Neural progenitor cell (in vitro differentiated cells): ENCODE results near the gene CENPP. TPM values are rescaled to one million over a fixed set of nuclear protein-coding genes. Genes with fewer than 3 reads are reported as not detected.

Source experiments
- DNase-seq: peaks from one replicate; pipeline ENCODE4 v3.0.0-alpha.2; 2016; ENCODE audit warnings: low spot score
- H2AFZ ChIP-seq: fragments of 200-600 bp; sonication (generic); replicated peaks from 2 replicates; pipeline ENCODE4 v1.6.1; 2016; ENCODE audit warnings: antibody characterized with exemption
- H3F3A ChIP-seq: fragments of 200-600 bp; sonication (generic); 2 replicates; pipeline ENCODE4 v1.6.1; 2016; ENCODE audit warnings: antibody characterized with exemption, low read depth
- H3K27ac ChIP-seq: fragments of 200-600 bp; sonication (generic); 2 replicates; pipeline ENCODE4 v1.5.1; 2016; ENCODE audit warnings: mild to moderate bottlenecking
- H3K27me3 ChIP-seq: fragments of 200-600 bp; sonication (generic); 2 replicates; pipeline ENCODE4 v1.6.1; 2016; ENCODE audit warnings: mild to moderate bottlenecking, moderate library complexity
- H3K36me3 ChIP-seq: fragments of 200-600 bp; sonication (generic); 2 replicates; pipeline ENCODE4 v1.5.1; 2016
- H3K4me1 ChIP-seq: fragments of 200-600 bp; sonication (generic); 2 replicates; pipeline ENCODE4 v1.6.1; 2016; ENCODE audit warnings: mixed run types
- H3K4me2 ChIP-seq: fragments of 200-600 bp; sonication (generic); 2 replicates; pipeline ENCODE4 v1.6.1; 2016
- H3K4me3 ChIP-seq: fragments of 200-600 bp; sonication (generic); 2 replicates; pipeline ENCODE4 v1.5.1; 2016
- H3K79me2 ChIP-seq: fragments of 200-600 bp; sonication (generic); 2 replicates; pipeline ENCODE4 v1.6.1; 2016; ENCODE audit warnings: low read depth
- H3K9ac ChIP-seq: fragments of 200-600 bp; sonication (generic); 2 replicates; pipeline ENCODE4 v1.6.1; 2016
- H3K9me3 ChIP-seq: fragments of 200-600 bp; sonication (generic); 2 replicates; pipeline ENCODE4 v1.5.1; 2016; ENCODE audit warnings: low read depth
- H4K20me1 ChIP-seq: fragments of 200-600 bp; sonication (generic); 2 replicates; pipeline ENCODE4 v1.6.1; 2016; ENCODE audit warnings: low read depth
- H3K27ac Mint-ChIP-seq: 3 replicates; pipeline ENCODE4 v1.8.0; 2021; ENCODE audit warnings: mixed read lengths
- H3K27me3 Mint-ChIP-seq: 2 replicates; pipeline ENCODE4 v1.8.0; 2022; ENCODE audit warnings: low read depth, mild to moderate bottlenecking, inconsistent platforms, moderate library complexity, mixed read lengths; ENCODE audit not compliant: insufficient read depth
- H3K36me3 Mint-ChIP-seq: 3 replicates; pipeline ENCODE4 v1.8.0; 2021; ENCODE audit warnings: mixed read lengths
- H3K4me1 Mint-ChIP-seq: 3 replicates; pipeline ENCODE4 v1.8.0; 2021; ENCODE audit warnings: mixed read lengths
- H3K4me3 Mint-ChIP-seq: 3 replicates; pipeline ENCODE4 v1.8.0; 2021; ENCODE audit warnings: mild to moderate bottlenecking, moderate library complexity, mixed read lengths
- H3K9me3 Mint-ChIP-seq: 3 replicates; pipeline ENCODE4 v1.8.0; 2020; ENCODE audit warnings: mixed read lengths
- EZH2 ChIP-seq: fragments of 200-600 bp; sonication (generic); IDR thresholded peaks from 2 replicates; pipeline ENCODE4 v1.6.1; 2017; ENCODE audit warnings: antibody characterized with exemption, mild to moderate bottlenecking, moderate library complexity
- EZH2phosphoT487 ChIP-seq: fragments of 200-600 bp; sonication (generic); IDR thresholded peaks from 2 replicates; pipeline ENCODE4 v1.6.1; 2017; ENCODE audit warnings: antibody characterized with exemption
- total RNA-seq: library from RNA; depleted of rRNA; stranded (reverse); fragments of >200 nt; gene quantifications from 2 replicates; pipeline ENCODE4 v1.2.3, GENCODE V29; 2015; ENCODE audit warnings: low replicate concordance
- TF ChIP-seq, protein P1 (sequence below): fragments of 200-600 bp; sonication (generic); IDR thresholded peaks from 2 replicates; pipeline ENCODE4 v1.5.1; 2017; ENCODE audit warnings: antibody characterized with exemption, mild to moderate bottlenecking

Gene CENPP
- total RNA-seq, 1 donor from 2014 or later: 10.7 TPM

- Mint-ChIP-seq H3K27me3 (no peaks in the 10 kb centered on the region), H3K27ac (no peak overlapping the region)
Measured at GRCh38 chr9:92393686-92394085, 67.9 kb downstream of the CENPP start.

DNA sequence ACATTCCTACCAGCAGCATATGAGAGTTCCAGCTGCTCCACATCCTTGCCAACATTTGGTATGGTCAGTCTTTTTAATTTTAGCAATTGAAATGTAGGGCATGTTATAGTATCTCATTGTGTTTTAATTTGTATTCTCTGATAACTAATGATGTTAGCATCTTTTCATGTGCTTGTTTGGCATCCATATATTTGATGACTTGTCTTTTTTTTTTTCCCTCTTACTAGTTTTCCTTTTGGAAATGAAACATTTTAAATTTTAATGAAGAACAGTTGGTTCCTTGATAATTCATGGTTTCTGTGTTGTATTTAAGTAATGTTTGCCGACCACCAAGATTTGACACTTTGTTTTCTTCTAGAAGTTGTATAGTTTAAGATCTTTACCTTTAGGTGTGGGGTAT lies 69.9 kb downstream of the CENPP start:
- H3K9ac ChIP-seq: no peak overlapping the region
- no peaks in the 10 kb centered on the region for H3F3A ChIP-seq
- no peaks in the 10 kb centered on the region for H3K36me3 ChIP-seq
- Mint-ChIP-seq H3K27me3 (no peaks in the 10 kb centered on the region), H3K4me3 (no peak overlapping the region), H3K9me3 (no peaks in the 10 kb centered on the region), H3K27ac (no peak overlapping the region), H3K4me1 (no peaks in the 10 kb centered on the region), H3K36me3 (no peaks in the 10 kb centered on the region)
- H2AFZ ChIP-seq: no peak overlapping the region
- no peaks in the 10 kb centered on the region for H3K79me2 ChIP-seq
- H4K20me1 ChIP-seq: no peaks in the 10 kb centered on the region
- no peak for DNase-seq
- no peak overlapping the region for H3K4me3 ChIP-seq
- no peaks in the 10 kb centered on the region for H3K27me3 ChIP-seq
- H3K9me3 ChIP-seq: no peaks in the 10 kb centered on the region
- no peak overlapping the region for H3K4me2 ChIP-seq
- TF ChIP-seq EZH2 (no peak), EZH2phosphoT487 (no peak)
- TF ChIP-seq, protein P1, sequence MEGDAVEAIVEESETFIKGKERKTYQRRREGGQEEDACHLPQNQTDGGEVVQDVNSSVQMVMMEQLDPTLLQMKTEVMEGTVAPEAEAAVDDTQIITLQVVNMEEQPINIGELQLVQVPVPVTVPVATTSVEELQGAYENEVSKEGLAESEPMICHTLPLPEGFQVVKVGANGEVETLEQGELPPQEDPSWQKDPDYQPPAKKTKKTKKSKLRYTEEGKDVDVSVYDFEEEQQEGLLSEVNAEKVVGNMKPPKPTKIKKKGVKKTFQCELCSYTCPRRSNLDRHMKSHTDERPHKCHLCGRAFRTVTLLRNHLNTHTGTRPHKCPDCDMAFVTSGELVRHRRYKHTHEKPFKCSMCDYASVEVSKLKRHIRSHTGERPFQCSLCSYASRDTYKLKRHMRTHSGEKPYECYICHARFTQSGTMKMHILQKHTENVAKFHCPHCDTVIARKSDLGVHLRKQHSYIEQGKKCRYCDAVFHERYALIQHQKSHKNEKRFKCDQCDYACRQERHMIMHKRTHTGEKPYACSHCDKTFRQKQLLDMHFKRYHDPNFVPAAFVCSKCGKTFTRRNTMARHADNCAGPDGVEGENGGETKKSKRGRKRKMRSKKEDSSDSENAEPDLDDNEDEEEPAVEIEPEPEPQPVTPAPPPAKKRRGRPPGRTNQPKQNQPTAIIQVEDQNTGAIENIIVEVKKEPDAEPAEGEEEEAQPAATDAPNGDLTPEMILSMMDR: no peak
- no peak overlapping the region for H3K27ac ChIP-seq
- H3K4me1 ChIP-seq: no peaks in the 10 kb centered on the region

More at GRCh38 chr9:92393686-92394085, 67.9 kb downstream of the CENPP start:
- Histone ChIP-seq H3K4me2 (no peak overlapping the region), H3K4me3 (no peak overlapping the region), H2AFZ (no peak overlapping the region), H3K27me3 (no peaks in the 10 kb centered on the region), H3K27ac (no peak overlapping the region), H3K9me3 (no peaks in the 10 kb centered on the region), H3F3A (no peaks in the 10 kb centered on the region), H3K9ac (no peak overlapping the region), H3K4me1 (no peaks in the 10 kb centered on the region), H3K79me2 (no peaks in the 10 kb centered on the region), H4K20me1 (no peaks in the 10 kb centered on the region), H3K36me3 (no peaks in the 10 kb centered on the region)
- no peak overlapping the region for H3K4me3 Mint-ChIP-seq
- TF ChIP-seq EZH2 (no peak), EZH2phosphoT487 (no peak)
- TF ChIP-seq, protein P1: no peak
- no peaks in the 10 kb centered on the region for H3K4me1 Mint-ChIP-seq
- no peaks in the 10 kb centered on the region for H3K36me3 Mint-ChIP-seq
- no peak for DNase-seq
- no peaks in the 10 kb centered on the region for H3K9me3 Mint-ChIP-seq

DNA sequence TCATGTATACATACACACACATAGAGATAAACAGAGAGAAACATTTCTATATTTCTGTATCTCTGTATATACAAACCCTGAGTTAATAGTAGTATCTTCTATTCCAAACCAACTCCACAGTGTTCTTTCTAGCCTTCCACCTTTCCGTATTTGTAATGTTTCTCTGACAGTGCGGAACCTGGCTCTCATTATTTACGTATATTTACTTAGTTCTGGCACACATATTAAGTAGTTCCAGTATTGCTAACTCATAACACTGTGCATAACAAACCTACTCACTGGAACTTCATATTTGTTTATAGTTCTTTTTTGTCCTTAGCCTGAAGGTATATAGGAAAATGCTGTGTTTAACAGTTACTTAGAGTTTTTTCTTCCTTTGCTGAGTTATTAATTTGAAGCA lies 72.1 kb downstream of the CENPP start:
- H3K4me3 ChIP-seq: no peak overlapping the region
- H3K4me1 Mint-ChIP-seq: no peaks in the 10 kb centered on the region
- H3F3A ChIP-seq: no peaks in the 10 kb centered on the region
- no peaks in the 10 kb centered on the region for H3K36me3 ChIP-seq
- no peak for DNase-seq
- H3K27ac ChIP-seq: no peak overlapping the region
- H3K27me3 ChIP-seq: no peaks in the 10 kb centered on the region
- H3K9me3 Mint-ChIP-seq: no peaks in the 10 kb centered on the region
- no peaks in the 10 kb centered on the region for H3K36me3 Mint-ChIP-seq
- H4K20me1 ChIP-seq: no peaks in the 10 kb centered on the region
- H3K4me3 Mint-ChIP-seq: no peak overlapping the region
- no peak overlapping the region for H3K4me2 ChIP-seq
- no peaks in the 10 kb centered on the region for H3K27me3 Mint-ChIP-seq
- no peak overlapping the region for H3K9ac ChIP-seq
- H3K4me1 ChIP-seq: no peaks in the 10 kb centered on the region
- TF ChIP-seq, protein P1: no peak
- TF ChIP-seq EZH2phosphoT487: no peak
- TF ChIP-seq EZH2: no peak
- H2AFZ ChIP-seq: no peak overlapping the region
- H3K79me2 ChIP-seq: no peaks in the 10 kb centered on the region
- H3K27ac Mint-ChIP-seq: no peak overlapping the region
- no peaks in the 10 kb centered on the region for H3K9me3 ChIP-seq
